ENCODE measurements around the gene FASTKD1.
A peak's percentile ranks its signal among the peaks of the same experiment; 100 is the strongest.
"Not testable (repeated sequence)": the region's sequence is repeated elsewhere in the genome, so short reads cannot be mapped to it uniquely, and the experiment has no call there.

The FASTKD1 gene

DNA sequence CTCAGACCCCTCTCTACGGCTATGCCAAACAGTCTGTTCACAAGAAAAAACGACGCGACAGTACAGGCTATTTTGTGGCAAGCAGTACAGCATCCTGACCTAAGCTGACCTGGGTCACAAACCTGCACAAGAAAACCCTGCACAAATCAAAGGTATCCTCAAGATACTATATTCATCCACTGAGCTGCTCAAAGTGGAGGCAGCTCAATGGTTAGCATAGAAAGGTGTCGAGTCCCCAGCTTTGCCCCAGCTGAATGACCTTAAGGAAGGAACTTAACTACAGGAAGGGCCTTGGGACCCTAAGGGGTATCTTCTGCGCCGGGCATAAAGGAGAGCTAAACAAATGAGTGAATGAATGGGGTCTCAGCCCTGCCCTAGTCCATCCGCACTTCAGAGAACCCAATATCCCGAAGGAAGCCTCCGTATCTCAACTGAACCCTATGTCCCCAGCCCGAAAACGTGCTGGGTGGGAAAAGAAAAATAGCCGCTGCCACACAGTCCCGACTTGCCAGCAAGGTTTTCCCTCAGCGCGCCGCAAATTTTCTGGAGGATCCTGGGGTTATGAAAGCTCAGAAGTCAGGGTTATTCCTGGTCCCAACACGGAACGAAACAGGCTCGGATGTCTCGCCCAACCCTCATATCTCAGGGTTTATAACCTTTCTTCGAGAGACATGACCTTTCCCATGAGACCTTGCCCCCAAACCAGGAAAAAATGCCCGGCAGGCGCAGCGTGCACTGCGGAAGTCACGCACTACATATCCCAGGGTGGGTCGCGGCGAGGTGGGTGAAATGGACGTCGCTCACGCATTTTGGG, at the start of gene FASTKD1:
Gene FASTKD1 (minus strand): TSS at position 706 of the 814 bp plus-strand sequence. CDS start 1,836 bp downstream, outside the sequence.
- FAIRE-seq, result no peak

DNA sequence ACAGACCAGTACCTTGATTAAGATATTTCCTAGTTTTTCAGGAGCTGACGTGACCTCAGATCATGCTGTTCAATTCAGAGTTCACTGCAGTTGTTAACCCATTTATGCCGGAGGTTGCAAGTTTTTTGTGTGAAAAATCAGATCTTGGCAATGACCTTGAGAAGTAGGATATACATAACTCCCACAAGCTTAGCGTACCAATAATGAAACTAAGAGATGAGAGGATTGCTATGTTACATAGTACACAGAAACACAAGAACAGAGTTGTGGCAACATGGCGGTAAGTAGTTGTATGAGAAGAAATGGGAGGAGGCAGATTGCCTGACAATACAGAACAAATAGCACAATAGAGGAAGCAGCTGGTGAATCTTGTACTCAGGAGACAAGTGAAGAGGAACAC, 49.6 kb upstream of the FASTKD1 start:
- FAIRE-seq, result no peak

- no peak for FAIRE-seq
Measured at GRCh38 chr2:169620509-169620908, 46.8 kb upstream of the FASTKD1 start.

DNA sequence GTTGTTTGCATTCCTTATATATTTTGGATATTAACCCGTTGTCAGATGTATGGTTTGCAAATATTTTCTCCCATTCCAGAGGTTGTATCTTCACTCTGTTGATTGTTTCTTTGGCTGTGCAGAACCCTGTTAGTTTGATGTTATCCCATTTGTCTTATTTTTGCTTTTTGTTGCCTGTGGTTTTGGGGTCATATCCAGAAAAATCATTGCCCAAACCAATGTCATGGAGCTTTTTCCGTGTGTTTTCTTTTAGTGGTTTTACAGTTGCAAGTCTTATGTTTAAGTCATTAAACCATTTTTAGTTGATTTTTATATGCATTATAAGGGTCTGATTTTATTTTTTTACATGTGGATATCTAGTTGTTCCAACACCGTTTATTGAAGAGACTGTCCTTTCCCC, 46.3 kb upstream of the FASTKD1 start:
- FAIRE-seq, result no peak

- not testable (repeated sequence) for FAIRE-seq
Measured at GRCh38 chr2:169615982-169616381, 42.3 kb upstream of the FASTKD1 start.

DNA sequence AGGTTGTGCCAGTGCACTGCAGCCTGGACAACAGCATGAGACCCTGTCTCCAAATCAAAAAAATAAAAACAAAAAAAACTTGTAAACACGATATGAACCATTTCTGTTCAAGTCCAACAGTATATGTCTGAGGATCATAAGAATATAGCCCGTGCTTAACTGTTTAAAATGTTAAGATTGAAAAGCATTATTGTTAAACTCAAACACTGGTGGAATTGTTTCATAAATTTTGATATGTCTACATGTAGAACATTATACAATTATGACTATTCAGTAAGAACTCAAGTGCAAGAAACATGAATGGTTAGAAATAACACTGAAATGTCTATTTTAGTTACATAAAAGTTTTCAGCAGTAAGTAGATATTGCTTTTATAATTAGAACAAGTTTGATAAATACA, 40.2 kb upstream of the FASTKD1 start:
- no peak for FAIRE-seq

DNA sequence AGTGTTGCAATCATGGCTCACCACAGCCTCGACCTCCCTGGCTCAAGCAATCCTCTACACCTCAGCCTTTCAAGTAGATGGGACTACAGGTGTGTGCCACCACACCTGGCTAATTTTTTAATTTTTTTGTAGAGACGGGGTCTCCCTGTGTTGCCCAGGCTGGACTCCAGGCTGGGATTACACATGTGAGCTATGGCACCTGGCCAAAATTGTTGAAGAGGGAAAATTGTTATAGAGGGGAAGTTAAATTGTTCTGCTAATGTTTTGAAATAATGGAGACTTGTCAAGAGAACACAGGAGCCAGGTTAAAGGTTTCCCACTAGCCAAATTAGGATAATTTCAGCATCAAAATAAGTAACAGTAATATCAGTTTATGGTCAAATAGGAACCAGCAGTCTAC, 35.6 kb upstream of the FASTKD1 start:
- no peak for FAIRE-seq

- FAIRE-seq, result no peak
Measured at GRCh38 chr2:169599568-169599967, 25.9 kb upstream of the FASTKD1 start.

GRCh38 chr2:169598982-169599381, 25.3 kb upstream of the FASTKD1 start:
- FAIRE-seq, result no peak

DNA sequence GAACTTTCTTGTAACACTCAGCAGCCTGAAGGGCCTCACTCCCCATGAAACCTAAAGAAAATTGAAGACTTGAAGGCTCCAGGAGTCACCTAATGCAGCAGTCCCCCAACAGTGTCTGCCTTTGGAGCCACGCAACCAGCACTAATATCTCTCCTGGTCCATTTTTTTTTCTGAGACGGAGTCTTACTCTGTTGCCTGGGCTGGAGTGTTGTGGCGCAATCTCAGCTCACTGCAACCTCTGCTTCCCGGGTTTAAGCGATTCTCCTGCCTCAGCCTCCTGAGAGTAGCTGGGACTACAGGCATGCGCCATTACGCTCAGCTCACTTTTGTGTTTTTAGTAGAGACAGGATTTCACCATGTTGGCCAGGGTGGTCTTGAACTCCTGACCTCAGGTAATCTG, 22.9 kb upstream of the FASTKD1 start:
- FAIRE-seq, result not testable (repeated sequence)

DNA sequence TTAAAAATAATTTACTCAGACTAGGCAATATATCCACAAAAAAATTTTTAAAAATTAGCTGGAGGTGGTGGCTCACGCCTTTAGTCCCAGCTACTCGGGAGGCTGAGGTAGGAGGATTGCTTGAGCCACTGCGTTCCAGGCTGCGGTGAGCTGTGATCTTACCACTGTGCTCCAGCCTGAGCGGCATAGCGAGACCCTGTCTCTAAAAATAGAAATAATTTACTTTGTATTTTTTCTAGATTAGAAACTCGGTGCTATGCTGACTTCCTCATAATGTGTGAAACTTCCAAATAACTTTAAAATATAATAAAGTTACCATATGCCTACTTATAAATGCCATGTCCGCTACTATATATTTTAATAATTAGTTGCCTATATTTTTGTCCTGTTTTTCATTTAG, 17.1 kb upstream of the FASTKD1 start:
- no peak for FAIRE-seq

- no peak for FAIRE-seq
Measured at GRCh38 chr2:169585673-169586072, 12.0 kb upstream of the FASTKD1 start.

DNA sequence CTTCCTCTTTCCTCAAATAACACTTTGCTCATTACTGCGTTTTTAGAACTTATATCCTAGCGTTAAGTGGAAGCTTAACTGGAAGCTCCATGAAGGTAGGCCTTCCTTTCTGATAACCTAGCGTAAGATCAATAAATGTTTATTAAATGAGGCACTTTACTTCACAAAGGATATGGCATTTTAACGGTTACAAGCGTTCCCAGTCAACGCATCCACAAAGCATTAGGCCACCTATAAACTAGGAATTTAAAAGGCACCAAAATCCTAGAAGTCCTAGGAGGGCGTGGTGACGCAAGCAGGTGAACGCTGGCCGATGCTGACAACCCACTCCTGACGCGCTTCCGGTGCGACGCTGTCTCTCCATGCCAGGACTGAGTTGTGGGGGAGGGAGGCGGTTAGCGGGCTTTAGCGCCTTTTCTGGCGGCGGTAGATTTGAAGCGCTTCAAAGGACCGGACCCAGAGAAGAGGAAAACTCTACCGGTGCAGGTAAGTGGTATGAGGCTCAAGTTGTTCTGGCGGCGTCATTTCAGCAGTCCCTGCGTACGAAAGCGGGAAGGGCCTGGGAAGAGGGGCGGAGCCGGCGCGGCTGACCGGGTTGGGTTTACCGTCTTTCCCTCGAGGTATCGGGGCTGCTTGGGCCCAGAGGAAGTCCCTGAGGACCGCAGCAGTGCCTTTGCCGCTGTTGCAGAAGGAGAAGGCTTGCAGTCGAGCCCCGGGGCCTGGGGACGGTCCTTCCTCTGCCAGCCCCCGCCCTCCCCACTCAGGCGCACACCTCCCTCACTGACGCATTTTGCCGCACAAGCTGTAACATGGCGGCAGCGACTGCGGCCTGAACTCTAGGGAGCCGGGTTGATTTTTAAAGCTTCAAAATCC, 10.6 kb upstream of the FASTKD1 start, which contains the start of gene PPIG:
Gene PPIG (plus strand): TSS at position 347 of the 873 bp plus-strand sequence. CDS start 19,691 bp downstream, outside the sequence.
- peak; percentile 75 for FAIRE-seq

DNA sequence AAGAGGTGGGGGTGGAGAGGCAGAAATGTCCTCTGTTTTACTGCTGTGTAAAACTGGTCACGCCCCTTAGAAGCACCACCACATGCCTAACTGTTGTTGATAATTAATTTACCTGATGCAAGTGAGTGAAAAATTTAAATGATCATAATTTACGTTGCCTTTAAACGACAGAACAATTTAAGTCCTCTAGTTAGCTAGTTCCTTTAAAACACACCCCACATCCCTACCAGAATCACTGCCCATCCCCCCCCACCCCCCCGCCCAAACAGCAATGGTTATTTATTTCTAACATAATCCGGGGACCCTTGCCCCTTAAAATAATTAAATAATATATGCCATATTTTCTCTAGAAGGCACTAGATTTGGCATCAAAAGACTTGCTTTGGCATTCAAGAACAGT, 9.9 kb upstream of the FASTKD1 start:
- no peak for FAIRE-seq

GRCh38 chr2:169582552-169583266, 9.0 kb upstream of the FASTKD1 start:
- FAIRE-seq, result not testable (repeated sequence)

DNA sequence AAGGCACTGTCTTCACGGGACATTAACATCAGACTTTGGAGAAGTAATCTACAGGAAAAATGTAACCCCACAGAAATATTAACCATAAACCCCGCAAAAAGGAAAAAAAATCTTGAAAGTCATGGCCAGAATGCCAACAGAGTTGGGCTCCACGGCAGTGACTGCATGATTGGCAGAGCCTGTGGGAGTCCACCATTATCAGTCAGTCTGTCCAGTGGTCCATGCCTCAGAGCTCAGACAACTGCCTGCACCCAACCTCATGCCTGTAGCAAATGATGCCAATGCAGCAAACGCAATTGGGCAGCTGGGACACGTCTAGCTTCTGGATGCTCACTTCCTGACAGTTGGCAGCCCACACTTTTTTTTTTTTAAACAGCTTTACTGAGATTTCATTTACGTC, 5.4 kb upstream of the FASTKD1 start:
- no peak for FAIRE-seq

DNA sequence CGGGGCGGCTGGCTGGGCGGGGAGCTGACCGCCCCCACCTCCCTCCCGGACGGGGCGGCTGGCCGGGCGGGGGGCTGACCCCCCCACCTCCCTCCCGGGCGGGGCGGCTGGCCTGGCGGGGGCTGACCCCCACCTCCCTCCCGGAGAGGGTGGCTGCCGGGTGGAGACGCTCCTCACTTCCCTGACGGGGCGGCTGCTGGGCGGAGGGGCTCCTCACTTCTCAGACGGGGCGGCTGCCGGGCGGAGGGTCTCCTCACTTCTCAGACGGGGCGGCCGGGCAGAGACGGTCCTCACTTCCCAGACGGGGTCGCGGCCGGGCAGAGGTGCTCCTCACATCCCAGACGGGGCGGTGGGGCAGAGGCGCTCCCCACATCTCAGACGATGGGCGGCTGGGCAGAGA, 1.6 kb upstream of the FASTKD1 start:
- not testable (repeated sequence) for FAIRE-seq

DNA sequence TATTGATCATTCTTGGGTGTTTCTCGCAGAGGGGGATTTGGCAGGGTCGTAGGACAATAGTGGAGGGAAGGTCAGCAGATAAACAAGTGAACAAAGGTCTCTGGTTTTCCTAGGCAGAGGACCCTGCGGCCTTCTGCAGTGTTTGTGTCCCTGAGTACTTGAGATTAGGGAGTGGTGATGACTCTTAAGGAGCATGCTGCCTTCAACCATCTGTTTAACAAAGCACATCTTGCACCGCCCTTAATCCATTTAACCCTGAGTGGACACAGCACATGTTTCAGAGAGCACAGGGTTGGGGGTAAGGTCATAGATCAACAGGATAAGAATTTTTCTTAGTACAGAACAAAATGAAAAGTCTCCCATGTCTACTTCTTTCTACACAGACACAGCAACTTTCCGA, 874 bp upstream of the FASTKD1 start:
- not testable (repeated sequence) for FAIRE-seq

- peak; percentile 96 for FAIRE-seq
Measured at GRCh38 chr2:169573974-169574299, 272 bp upstream of the FASTKD1 start.

- peak; percentile 75 for FAIRE-seq
Measured at GRCh38 chr2:169572821-169573159, 875 bp downstream of the FASTKD1 start.

DNA sequence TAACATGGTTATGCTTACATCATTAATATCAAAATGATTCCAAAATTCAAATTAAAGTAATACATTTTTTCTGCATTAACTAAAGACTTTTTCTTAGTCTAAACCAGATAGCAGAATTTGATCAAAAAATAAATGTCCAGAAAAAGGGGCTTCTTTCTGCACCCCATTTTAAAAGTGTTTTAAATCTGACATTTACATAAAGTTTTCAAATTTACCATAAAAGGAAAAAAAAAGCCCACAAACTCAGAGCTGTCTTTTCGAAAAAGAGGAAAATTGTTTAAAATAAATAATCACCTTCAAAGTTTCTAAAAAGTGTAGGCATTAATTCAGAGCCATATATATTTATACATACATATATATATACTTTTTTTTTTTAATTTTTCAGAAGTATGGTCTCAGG, 1.5 kb downstream of the FASTKD1 start:
- peak; percentile 62 for FAIRE-seq

- FAIRE-seq, result no peak
Measured at GRCh38 chr2:169571571-169571970, 2.1 kb downstream of the FASTKD1 start.

DNA sequence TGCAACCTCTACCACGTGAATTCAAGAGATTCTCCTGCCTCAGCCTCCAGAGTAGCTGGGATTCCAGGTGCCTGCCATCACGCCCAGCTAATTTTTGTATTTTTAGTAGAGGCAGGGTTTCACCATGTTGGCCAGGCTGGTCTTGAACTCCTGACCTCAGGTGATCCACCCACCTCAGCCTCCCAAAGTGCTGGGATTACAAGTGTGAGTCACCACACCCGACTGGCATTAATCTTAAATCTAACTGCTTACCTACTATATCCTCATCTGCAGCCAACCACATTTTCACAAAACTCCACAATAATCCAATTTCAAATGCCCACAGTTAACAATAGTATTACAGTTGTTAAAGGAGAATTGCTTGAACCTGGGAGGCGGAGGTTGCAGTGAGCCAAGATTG, 2.9 kb downstream of the FASTKD1 start:
- not testable (repeated sequence) for FAIRE-seq
